NCI-H82 (cell line): Measurements from ENCODE around the gene IL1RAPL1.

ENCODE experiments used
- DNase-seq: peaks from one replicate; lab custom pipeline; 2025; lab: John Stamatoyannopoulos, UW

The IL1RAPL1 gene

GRCh38 chrX:28979877-28980276 lies 392.6 kb downstream of the IL1RAPL1 start:
- DNase-seq = no peak

DNA sequence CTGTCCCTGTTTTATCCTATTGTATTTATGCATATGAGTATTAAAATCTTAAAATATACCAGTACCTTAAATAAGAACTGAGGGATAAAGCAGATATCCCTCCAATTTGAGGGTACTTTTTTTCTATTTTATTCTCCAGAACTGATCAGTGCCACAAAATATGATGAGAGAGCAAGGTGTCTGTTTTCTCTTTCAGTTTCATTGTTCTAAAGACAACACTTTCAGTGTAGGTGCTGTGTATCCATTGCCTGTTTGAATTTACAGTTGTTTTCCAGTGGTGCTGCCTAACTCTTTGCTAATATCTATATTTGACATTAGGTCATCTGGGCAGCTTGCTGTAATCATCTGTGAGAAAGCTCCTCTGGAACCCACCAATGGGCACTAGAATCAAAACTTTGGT lies 394.7 kb downstream of the IL1RAPL1 start:
- DNase-seq = no peak

DNA sequence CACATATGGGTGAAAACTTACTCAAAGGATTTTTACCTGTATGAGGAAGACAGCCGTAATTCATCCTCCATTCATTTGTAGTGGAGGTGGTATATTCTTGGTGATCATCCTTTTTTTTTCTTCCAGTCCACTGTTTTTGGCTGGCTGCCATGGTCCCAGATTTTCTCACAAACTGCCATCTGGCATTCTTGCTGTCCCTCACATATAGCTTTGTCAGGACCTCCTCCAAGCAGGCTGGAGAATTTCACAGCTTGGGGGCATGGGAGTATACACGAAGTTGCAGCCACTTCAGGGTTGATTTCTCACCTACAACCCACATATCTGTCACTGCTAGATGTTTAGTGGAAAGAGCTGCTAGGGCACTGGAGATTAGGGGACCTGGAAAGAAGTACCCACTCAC lies 401.0 kb downstream of the IL1RAPL1 start:
- peak; percentile 87 for DNase-seq

GRCh38 chrX:28997706-28998463 lies 410.6 kb downstream of the IL1RAPL1 start:
- no peak for DNase-seq

DNA sequence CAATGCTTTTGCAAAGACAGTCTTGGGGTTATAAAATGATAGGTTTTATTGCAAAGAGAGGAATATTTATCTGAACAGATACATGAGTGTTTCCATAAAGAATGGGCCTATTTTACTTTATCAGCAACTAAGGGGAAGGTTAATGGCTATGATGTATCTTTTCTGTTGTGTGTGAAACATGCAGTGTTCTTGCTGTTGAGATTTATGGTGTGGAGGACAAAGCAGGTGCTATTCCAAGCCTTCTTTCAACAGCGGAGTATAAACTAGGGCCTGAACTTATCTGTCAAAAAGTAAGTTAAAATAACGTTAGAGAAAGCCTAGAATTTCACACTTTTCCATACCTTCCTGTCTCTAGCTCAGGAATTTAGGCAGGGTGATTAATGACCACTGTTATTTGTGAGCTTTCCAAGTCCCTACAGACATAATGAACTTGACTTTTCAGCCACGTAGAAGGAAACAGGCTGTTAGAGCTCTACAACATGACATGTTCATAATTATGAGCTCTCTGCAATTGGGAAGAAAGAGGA lies 411.4 kb downstream of the IL1RAPL1 start:
- DNase-seq = no peak

DNA sequence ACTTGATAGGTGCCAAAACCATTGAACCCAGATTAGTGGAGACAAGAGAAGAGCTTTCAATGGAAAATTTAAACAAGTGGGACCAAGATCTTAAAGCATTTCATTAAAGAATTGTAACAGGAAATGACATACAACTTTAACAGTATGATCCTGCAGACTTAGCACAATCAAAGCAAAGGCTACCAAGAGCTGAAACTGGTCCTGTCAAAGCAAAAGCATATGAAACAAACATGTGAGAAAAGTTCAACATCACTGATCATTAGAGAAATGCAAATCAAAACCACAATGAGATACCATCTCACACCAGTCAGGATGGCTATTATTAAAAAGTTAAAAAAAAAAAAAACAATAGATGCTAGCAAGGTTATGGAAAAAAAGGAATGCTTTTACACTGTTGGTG lies 425.6 kb downstream of the IL1RAPL1 start:
- DNase-seq = no peak

GRCh38 chrX:29023207-29023606 lies 436.0 kb downstream of the IL1RAPL1 start:
- no peak for DNase-seq

DNA sequence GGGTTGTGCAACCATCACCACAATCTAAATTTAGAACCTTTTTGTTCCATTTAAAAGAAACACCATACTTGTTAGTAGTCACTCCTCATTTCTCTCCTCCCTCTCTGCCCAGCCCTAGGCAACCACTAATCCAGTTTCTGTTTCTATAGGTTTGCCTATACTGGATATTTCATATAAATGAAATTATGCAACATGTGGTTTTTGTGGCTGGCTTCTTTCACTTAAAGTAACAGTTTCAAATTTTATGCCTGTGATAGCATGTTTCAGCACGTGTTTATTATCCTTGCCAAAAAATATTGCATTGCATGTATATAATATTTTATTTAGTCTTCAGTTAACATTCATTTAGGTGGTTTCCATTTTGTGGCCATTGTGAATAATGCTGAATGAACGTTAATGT lies 437.6 kb downstream of the IL1RAPL1 start:
- no peak for DNase-seq

- DNase-seq = no peak
Observed at GRCh38 chrX:29039501-29039900, 452.3 kb downstream of the IL1RAPL1 start.

DNA sequence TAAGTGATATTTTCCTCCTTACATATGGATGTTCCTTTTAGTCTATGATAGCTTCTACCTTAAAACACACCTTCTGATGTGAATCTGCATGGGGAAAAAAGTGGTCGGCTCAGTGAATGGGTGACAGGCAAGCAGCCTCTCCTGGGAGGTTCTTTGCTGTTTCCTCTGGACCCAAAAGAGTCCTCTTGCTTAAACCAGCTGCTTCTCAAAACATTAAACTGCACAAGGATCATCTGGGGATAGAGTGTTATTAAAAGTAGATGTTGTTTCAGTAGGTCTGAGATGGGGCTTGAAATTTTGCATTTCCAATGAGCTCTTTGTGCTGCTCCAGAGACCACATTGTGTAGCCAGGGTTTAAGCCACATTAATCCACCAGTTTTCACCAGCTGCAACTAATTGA lies 452.9 kb downstream of the IL1RAPL1 start:
- no peak for DNase-seq

- no peak for DNase-seq
Observed at GRCh38 chrX:29042341-29042740, 455.1 kb downstream of the IL1RAPL1 start.

DNA sequence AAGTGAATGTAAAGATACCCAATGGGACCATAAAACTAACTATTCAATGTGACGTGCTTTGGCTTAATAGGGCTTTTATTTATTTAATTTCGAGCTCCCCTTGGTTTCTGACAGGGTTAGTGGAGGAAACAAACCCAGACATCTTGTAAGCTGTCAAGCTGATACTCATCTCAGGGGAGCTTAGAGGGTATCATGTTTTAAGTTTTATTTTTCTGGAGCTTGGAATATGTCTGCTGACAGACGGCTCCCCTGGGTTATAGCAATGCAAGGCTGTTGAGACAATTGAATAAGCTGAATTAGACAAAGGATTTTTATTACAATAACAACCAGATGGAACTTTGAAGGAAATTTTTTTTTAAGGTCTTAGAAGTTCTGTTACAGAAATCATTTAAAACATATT lies 456.5 kb downstream of the IL1RAPL1 start:
- no peak for DNase-seq

DNA sequence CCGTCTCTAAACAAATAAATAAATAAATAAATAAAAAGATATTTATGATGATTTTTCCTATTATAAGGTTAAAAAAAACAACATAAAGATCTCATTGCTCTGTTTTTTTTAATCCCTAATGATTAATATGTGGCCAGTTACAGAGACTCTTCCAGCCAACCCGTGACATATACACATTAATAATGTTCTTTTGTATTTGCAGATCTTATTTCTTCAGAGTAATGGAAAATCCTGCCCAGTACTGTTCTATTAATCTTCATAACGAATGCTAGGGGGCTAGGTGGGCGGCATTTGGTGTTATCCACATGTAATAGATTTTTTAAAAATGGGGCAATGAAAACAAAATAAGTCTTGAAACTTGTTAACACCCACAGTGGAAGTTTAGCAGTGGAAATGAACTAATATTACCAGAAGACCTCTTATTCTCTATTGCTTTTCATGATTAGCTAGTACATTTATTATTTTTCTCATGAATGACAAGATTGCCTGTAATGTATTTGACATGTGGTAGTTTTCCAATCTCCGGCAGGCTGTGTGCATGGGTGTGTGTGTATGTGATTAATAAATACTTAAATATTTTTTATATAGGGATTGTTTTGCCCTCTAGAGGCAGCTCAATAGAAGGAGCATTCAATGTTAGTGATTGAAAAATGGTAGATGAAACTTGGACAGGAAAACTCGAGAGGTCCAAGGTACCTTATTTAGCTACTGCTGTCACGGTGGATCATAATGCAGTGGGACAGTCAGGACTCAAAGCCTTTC lies 457.4 kb downstream of the IL1RAPL1 start:
- peak; percentile 0 for DNase-seq

DNA sequence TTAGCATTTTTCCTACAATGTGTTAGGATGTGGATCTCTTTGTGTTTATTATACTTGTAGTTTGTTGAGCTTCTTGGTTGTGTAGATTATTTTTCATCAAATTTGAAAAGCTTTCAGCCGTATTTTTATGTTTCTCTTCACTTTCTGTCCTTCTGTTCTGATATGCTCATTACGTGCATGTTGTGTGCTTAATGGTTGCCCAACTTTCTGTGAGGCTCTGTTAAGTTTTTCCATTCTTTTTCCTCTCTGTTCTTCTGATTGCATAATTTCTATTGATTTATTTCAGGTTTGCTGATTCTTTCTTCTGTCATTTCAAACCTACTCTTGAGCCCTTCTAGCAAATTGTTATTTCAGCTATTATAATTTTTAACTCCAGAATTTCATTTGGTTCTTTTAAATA lies 478.2 kb downstream of the IL1RAPL1 start:
- DNase-seq = no peak

DNA sequence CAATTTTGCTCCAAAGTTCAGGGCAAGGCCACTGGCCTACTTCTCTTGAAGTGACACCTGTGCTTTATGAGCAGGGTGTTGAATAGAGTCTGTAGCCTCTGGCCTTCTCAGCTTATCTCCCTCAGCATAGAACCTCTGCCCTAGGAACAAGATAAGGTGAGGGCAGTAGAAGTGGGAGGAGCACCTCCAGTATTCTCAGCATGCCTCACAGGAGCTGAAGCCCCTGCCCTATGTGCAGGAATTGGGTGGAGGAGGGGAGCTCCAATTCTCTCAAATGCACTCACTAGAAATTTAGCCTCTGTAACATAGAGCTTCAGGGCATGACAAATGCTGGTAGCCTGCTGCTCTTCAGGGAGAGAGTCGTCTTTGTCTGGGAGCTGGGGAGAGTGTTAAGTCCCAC lies 479.3 kb downstream of the IL1RAPL1 start:
- no peak for DNase-seq

DNA sequence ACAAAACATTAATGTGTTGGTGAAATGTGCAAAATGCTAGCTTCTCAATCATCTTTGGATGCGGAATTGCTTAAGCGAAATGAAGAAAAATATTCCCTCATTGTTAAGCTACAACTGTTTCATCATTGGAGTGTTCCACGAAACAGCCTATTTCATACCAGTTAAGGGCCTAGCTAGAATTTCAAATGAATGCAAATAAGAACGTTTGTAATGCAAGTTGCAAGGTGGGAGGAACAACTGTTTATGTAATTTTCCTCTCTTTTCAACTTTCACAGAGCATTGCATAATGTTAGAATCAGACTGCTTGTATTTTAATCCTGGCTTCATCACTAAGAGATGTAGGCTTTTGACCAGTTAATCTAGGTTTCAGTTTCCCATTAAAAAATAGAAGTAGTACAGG lies 480.1 kb downstream of the IL1RAPL1 start:
- no peak for DNase-seq

- DNase-seq = no peak
Observed at GRCh38 chrX:29071525-29072320, 484.5 kb downstream of the IL1RAPL1 start.

- no peak for DNase-seq
Observed at GRCh38 chrX:29082558-29082957, 495.3 kb downstream of the IL1RAPL1 start.

- DNase-seq = peak; percentile 2
Observed at GRCh38 chrX:29083823-29084222, 496.6 kb downstream of the IL1RAPL1 start.

GRCh38 chrX:29090811-29091210 lies 503.6 kb downstream of the IL1RAPL1 start:
- DNase-seq = peak; percentile 24

DNA sequence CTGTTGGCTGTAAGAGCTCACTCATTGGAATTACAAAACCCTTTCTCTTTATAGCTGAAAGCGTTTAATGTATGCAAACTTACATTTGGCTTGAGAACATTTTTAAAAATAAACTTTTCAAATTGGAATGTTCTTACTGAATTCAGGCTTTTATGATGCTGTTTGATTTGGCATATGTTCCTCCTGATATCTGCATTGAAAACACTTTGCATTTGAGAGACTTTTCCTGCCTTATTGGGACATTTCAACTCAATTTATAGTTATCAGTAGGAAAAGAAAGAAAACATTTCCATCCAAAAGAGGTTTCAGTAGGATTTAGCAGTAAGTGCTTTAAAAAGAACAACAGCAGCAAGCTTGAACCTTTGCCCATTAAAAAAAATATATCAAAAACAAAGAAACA lies 520.0 kb downstream of the IL1RAPL1 start:
- no peak for DNase-seq

- DNase-seq = no peak
Observed at GRCh38 chrX:29110041-29110440, 522.8 kb downstream of the IL1RAPL1 start.
